ENCODE measurements around the gene ABR. TPM values are rescaled to one million over a fixed set of nuclear protein-coding genes. Genes with fewer than 3 reads are reported as not detected.

Gene ABR
- total RNA-seq, 1 donor from 2014 or later = 110 TPM

GRCh38 chr17:1029196-1029921, 150.4 kb downstream of the ABR start:
- no peaks in the 10 kb centered on the region for H3K9me3 Mint-ChIP-seq (ENCODE audit: unreplicated experiment)
- no peak for DNase-seq (ENCODE audit: extremely low spot score, unreplicated experiment)
- H3K27me3 Mint-ChIP-seq (ENCODE audit: unreplicated experiment) = no peaks in the 10 kb centered on the region
- peak overlapping the region; percentile 50 for H3K27ac Mint-ChIP-seq (ENCODE audit: unreplicated experiment)
- H3K36me3 Mint-ChIP-seq (ENCODE audit: unreplicated experiment) = peaks cover 7% of the 10 kb centered on the region
- H3K4me3 Mint-ChIP-seq (ENCODE audit: unreplicated experiment) = no peak overlapping the region
- H3K4me1 Mint-ChIP-seq (ENCODE audit: unreplicated experiment) = peaks cover 18% of the 10 kb centered on the region
- no peak for TF ChIP-seq CTCF (IDR thresholded peaks at IDR 0.05)

GRCh38 chr17:1027044-1027443, 152.7 kb downstream of the ABR start:
- TF ChIP-seq CTCF (IDR thresholded peaks at IDR 0.05) = no peak
- peaks cover 18% of the 10 kb centered on the region for H3K4me1 Mint-ChIP-seq (ENCODE audit: unreplicated experiment)
- no peaks in the 10 kb centered on the region for H3K9me3 Mint-ChIP-seq (ENCODE audit: unreplicated experiment)
- peaks cover 3% of the 10 kb centered on the region for H3K36me3 Mint-ChIP-seq (ENCODE audit: unreplicated experiment)
- H3K4me3 Mint-ChIP-seq (ENCODE audit: unreplicated experiment) = no peak overlapping the region
- H3K27ac Mint-ChIP-seq (ENCODE audit: unreplicated experiment) = no peak overlapping the region
- no peaks in the 10 kb centered on the region for H3K27me3 Mint-ChIP-seq (ENCODE audit: unreplicated experiment)
- no peak for DNase-seq (ENCODE audit: extremely low spot score, unreplicated experiment)

- H3K36me3 Mint-ChIP-seq (ENCODE audit: unreplicated experiment) = peaks cover 3% of the 10 kb centered on the region
- H3K4me3 Mint-ChIP-seq (ENCODE audit: unreplicated experiment) = no peak overlapping the region
- H3K9me3 Mint-ChIP-seq (ENCODE audit: unreplicated experiment) = no peaks in the 10 kb centered on the region
- H3K27ac Mint-ChIP-seq (ENCODE audit: unreplicated experiment) = no peak overlapping the region
- no peak for DNase-seq (ENCODE audit: extremely low spot score, unreplicated experiment)
- no peaks in the 10 kb centered on the region for H3K27me3 Mint-ChIP-seq (ENCODE audit: unreplicated experiment)
- H3K4me1 Mint-ChIP-seq (ENCODE audit: unreplicated experiment) = peaks cover 18% of the 10 kb centered on the region
- no peak for TF ChIP-seq CTCF (IDR thresholded peaks at IDR 0.05)
Observed at GRCh38 chr17:1026599-1026975, 153.2 kb downstream of the ABR start.

- Mint-ChIP-seq H3K27me3 (ENCODE audit: unreplicated experiment) (no peaks in the 10 kb centered on the region), H3K4me3 (ENCODE audit: unreplicated experiment) (no peak overlapping the region), H3K9me3 (ENCODE audit: unreplicated experiment) (no peaks in the 10 kb centered on the region), H3K4me1 (ENCODE audit: unreplicated experiment) (peaks cover 18% of the 10 kb centered on the region), H3K27ac (ENCODE audit: unreplicated experiment) (peak overlapping the region; percentile 11), H3K36me3 (ENCODE audit: unreplicated experiment) (peaks cover 3% of the 10 kb centered on the region)
- DNase-seq (ENCODE audit: extremely low spot score, unreplicated experiment) = no peak
- TF ChIP-seq CTCF (IDR thresholded peaks at IDR 0.05) = no peak
Observed at GRCh38 chr17:1025733-1026598, 153.8 kb downstream of the ABR start.

- TF ChIP-seq CTCF (IDR thresholded peaks at IDR 0.05) = no peak
- H3K27ac Mint-ChIP-seq (ENCODE audit: unreplicated experiment) = no peak overlapping the region
- peaks cover 3% of the 10 kb centered on the region for H3K4me1 Mint-ChIP-seq (ENCODE audit: unreplicated experiment)
- no peak overlapping the region for H3K4me3 Mint-ChIP-seq (ENCODE audit: unreplicated experiment)
- no peaks in the 10 kb centered on the region for H3K27me3 Mint-ChIP-seq (ENCODE audit: unreplicated experiment)
- no peaks in the 10 kb centered on the region for H3K9me3 Mint-ChIP-seq (ENCODE audit: unreplicated experiment)
- DNase-seq (ENCODE audit: extremely low spot score, unreplicated experiment) = no peak
- peaks cover 8% of the 10 kb centered on the region for H3K36me3 Mint-ChIP-seq (ENCODE audit: unreplicated experiment)
Observed at GRCh38 chr17:1024076-1024475, 155.7 kb downstream of the ABR start.

Measured in osteocyte (in vitro differentiated cells).